Mesenchymal stem cell (in vitro differentiated cells and primary cell): ENCODE results near the gene METTL16.
"Not testable (repeated sequence)": the region's sequence is repeated elsewhere in the genome, so short reads cannot be mapped to it uniquely, and the experiment has no call there.

Experiments used
- DNase-seq: peaks from one replicate; pipeline ENCODE4 v3.0.0-alpha.2; 2013
- H2AFZ ChIP-seq: one replicate; pipeline ENCODE4 v1.6.1; 2013; ENCODE audit warnings: low read depth, mild to moderate bottlenecking, control low read depth, inconsistent platforms, low read length, moderate library complexity
- H2AK5ac ChIP-seq: 2 replicates; pipeline ENCODE4 v1.6.1; 2013; ENCODE audit warnings: low read length, moderate library complexity, mild to moderate bottlenecking, inconsistent platforms; ENCODE audit not compliant: severe bottlenecking
- H2BK120ac ChIP-seq: one replicate; pipeline ENCODE4 v1.6.1; 2013; ENCODE audit warnings: low read depth, mild to moderate bottlenecking, inconsistent platforms, low read length, moderate library complexity
- H2BK12ac ChIP-seq, 2 experiments: one replicate each; pipeline ENCODE4 v1.6.1; 2013; ENCODE audit warnings: inconsistent platforms in 2 of 2, low read length in 2 of 2, mild to moderate bottlenecking in 2 of 2, moderate library complexity in 2 of 2, control low read depth in 1 of 2
- H2BK15ac ChIP-seq: one replicate; pipeline ENCODE4 v1.6.1; 2013; ENCODE audit warnings: mild to moderate bottlenecking, low read depth, inconsistent platforms; ENCODE audit not compliant: poor library complexity, severe bottlenecking
- H2BK5ac ChIP-seq: 2 replicates; pipeline ENCODE4 v1.6.1; 2013; ENCODE audit warnings: low read depth, mild to moderate bottlenecking, low read length, control low read depth, inconsistent platforms; ENCODE audit not compliant: poor library complexity, severe bottlenecking
- H3K14ac ChIP-seq, 2 experiments: one replicate each; pipeline ENCODE4 v1.6.1; 2013; ENCODE audit warnings: inconsistent platforms in 2 of 2, low read length in 2 of 2, control low read depth in 1 of 2, mild to moderate bottlenecking in 1 of 2, moderate library complexity in 1 of 2
- H3K18ac ChIP-seq, 2 experiments: one replicate each; pipeline ENCODE4 v1.6.1; 2013; ENCODE audit warnings: inconsistent platforms in 2 of 2, low read length in 2 of 2, control low read depth in 1 of 2, low read depth in 1 of 2, mild to moderate bottlenecking in 1 of 2
- H3K23ac ChIP-seq, 2 experiments: one replicate each; pipeline ENCODE4 v1.6.1; 2013; ENCODE audit warnings: inconsistent platforms in 2 of 2, low read length in 2 of 2, mild to moderate bottlenecking in 2 of 2, moderate library complexity in 2 of 2, control low read depth in 1 of 2
- H3K27ac ChIP-seq: 2 replicates; pipeline ENCODE4 v1.5.1; 2013; ENCODE audit warnings: mild to moderate bottlenecking, moderate library complexity, low read length, control low read depth, inconsistent platforms; ENCODE audit not compliant: poor library complexity, severe bottlenecking
- H3K27me3 ChIP-seq, 2 experiments: 2 replicates each; pipeline versions ENCODE4 v1.6.1 to v1.7.0; 2013; ENCODE audit warnings: low read length in 2 of 2, mild to moderate bottlenecking in 2 of 2, moderate library complexity in 2 of 2, control low read depth in 1 of 2, inconsistent platforms in 1 of 2; ENCODE audit not compliant: control insufficient read depth in 1 of 2, insufficient read depth in 1 of 2
- H3K36me3 ChIP-seq, 2 experiments: 2 replicates each; pipeline versions ENCODE4 v1.6.1 to v1.7.0; 2013; ENCODE audit warnings: low read length in 2 of 2, control low read depth in 1 of 2, inconsistent platforms in 1 of 2, low read depth in 1 of 2, mild to moderate bottlenecking in 1 of 2; ENCODE audit not compliant: insufficient read depth in 2 of 2, control insufficient read depth in 1 of 2
- H3K4ac ChIP-seq, 2 experiments: one replicate each; pipeline ENCODE4 v1.6.1; 2013; ENCODE audit warnings: inconsistent platforms in 2 of 2, low read length in 2 of 2, mild to moderate bottlenecking in 2 of 2, moderate library complexity in 2 of 2, control low read depth in 1 of 2, low read depth in 1 of 2
- H3K4me1 ChIP-seq: 2 replicates; pipeline ENCODE4 v1.6.1; 2013; ENCODE audit warnings: low read depth, low read length, control low read depth; ENCODE audit not compliant: control insufficient read depth, insufficient read depth
- H3K4me2 ChIP-seq: 2 replicates; pipeline ENCODE4 v1.6.1; 2013; ENCODE audit warnings: low read length, mild to moderate bottlenecking, inconsistent platforms; ENCODE audit not compliant: poor library complexity, severe bottlenecking
- H3K4me3 ChIP-seq, 2 experiments: 2 replicates each; pipeline versions ENCODE4 v1.5.1 to v1.7.0; 2013; ENCODE audit warnings: low read length in 2 of 2, mild to moderate bottlenecking in 2 of 2, control low read depth in 1 of 2, low read depth in 1 of 2; ENCODE audit not compliant: insufficient read depth in 1 of 2
- H3K79me1 ChIP-seq: replicated peaks from 2 replicates; pipeline ENCODE4 v1.6.1; 2013; ENCODE audit warnings: mild to moderate bottlenecking, control low read depth, low read length, inconsistent platforms; ENCODE audit not compliant: poor library complexity, severe bottlenecking
- H3K9ac ChIP-seq: 2 replicates; pipeline ENCODE4 v1.7.0; 2013; ENCODE audit warnings: mild to moderate bottlenecking, low read length, moderate library complexity
- H3K9me3 ChIP-seq: 2 replicates; pipeline ENCODE4 v1.7.0; 2013; ENCODE audit warnings: mild to moderate bottlenecking, low read length; ENCODE audit not compliant: control insufficient read depth
- H4K8ac ChIP-seq: one replicate; pipeline ENCODE4 v1.6.1; 2013; ENCODE audit warnings: inconsistent platforms, mild to moderate bottlenecking, low read length, moderate library complexity
- H4K91ac ChIP-seq: one replicate; pipeline ENCODE4 v1.6.1; 2013; ENCODE audit warnings: mild to moderate bottlenecking, low read length, inconsistent platforms
- WGBS: methylation state at CpG from one replicate; pipeline ENCODE4 v1.1.7; 2013; ENCODE audit warnings: mixed read lengths; 5-methylcytosine and 5-hydroxymethylcytosine counted together

The METTL16 gene

DNA sequence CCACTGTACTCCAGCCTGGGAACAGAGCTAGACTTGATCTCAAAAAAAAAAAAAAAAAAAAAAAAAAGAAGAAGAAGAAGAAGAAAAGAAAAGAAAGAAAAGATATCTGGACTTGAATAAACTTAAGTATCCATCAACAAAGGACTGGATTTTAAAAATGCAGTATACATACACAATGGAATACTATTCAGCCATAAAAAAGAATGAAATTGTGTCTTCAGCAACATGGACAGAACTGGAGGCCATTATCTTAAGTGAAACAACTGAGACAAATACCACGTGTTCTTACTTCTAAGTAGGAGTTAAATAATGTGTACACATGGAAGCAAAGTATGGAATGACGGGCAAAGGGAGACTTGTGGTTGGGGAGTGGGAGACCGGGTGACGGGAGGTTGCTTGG is 70.8 kb downstream of the METTL16 start:
- Histone ChIP-seq H3K36me3 (peaks cover 27 to 30% of the 10 kb centered on the region in 2 experiments), H4K91ac (no peak overlapping the region), H3K4ac (no peak overlapping the region), H3K23ac (no peak overlapping the region), H3K18ac (no peak overlapping the region), H2AK5ac (no peak overlapping the region), H3K79me1 (peaks cover 10% of the 10 kb centered on the region), H2AFZ (no peak overlapping the region), H3K9me3 (no peaks in the 10 kb centered on the region), H2BK120ac (no peak overlapping the region), H3K27ac (no peak overlapping the region), H2BK15ac (no peak overlapping the region), H3K27me3 (no peaks in the 10 kb centered on the region), H3K4me1 (peaks cover 7% of the 10 kb centered on the region), H2BK12ac (no peak overlapping the region), H4K8ac (no peak overlapping the region), H3K9ac (no peak overlapping the region), H3K4me2 (no peak overlapping the region), H3K14ac (no peak overlapping the region), H2BK5ac (no peak overlapping the region), H3K4me3 (no peak overlapping the region)
- WGBS, result 100% methylated on average over 4 of the region's 4 CpGs
- no peak for DNase-seq

DNA sequence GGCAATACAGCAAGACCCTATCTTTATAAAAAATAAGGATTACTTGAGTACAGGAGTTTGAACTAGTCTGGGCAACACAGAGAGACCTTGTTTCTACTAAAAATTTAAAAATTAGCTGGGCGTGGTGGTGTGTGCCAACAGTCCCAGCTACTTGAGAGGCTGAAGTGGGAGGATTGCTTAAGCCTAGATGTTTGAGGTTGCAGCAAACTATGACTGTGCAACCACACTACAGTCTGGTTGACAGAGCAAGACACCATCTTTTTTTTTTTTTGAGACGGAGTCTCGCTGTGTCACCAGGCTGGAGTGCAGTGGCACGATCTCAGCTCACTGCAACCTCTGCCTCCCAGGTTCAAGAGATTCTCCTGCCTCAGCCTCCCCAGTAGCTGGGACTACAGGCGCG is 71.7 kb downstream of the METTL16 start:
- not testable (repeated sequence) for H2BK120ac ChIP-seq

DNA sequence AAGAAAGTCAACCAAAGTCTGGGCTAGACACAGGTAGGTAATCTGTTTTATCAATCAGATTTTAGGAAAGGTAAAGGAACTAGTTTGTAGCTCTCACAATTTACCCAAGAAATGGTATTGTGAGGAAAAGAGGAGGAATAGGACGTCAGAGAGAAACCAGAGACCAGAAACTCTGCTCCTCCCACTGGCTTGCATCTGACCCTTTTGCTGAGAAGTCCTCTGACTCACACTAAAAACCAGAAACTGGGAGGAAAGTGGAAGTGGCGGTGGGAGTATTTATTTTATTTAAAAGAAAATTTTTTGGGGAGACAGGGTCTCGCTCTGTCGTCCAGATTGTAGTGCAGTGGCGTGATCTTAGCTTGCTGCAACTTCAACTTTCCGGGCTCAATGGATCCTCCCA is 72.9 kb downstream of the METTL16 start:
- Histone ChIP-seq H3K27ac (no peak overlapping the region), H2BK120ac (no peak overlapping the region), H2BK15ac (no peak overlapping the region), H3K36me3 (peaks cover 33 to 37% of the 10 kb centered on the region in 2 experiments), H3K4me3 (no peak overlapping the region), H3K14ac (no peak overlapping the region), H3K4me2 (no peak overlapping the region), H4K91ac (no peak overlapping the region), H2AFZ (no peak overlapping the region), H2BK12ac (no peak overlapping the region), H3K9me3 (no peaks in the 10 kb centered on the region), H2BK5ac (no peak overlapping the region), H3K27me3 (no peaks in the 10 kb centered on the region), H3K4me1 (peaks cover 7% of the 10 kb centered on the region), H3K23ac (no peak overlapping the region), H3K18ac (no peak overlapping the region), H2AK5ac (no peak overlapping the region), H4K8ac (no peak overlapping the region), H3K4ac (no peak overlapping the region), H3K79me1 (peaks cover 22% of the 10 kb centered on the region), H3K9ac (no peak overlapping the region)
- peak; percentile 76 for DNase-seq
- 88% methylated on average over 5 of the region's 6 CpGs for WGBS

More for the DNA sequence above, 71.7 kb downstream of the METTL16 start:
- H3K27me3 ChIP-seq, H2BK5ac ChIP-seq, H2AFZ ChIP-seq, H4K8ac ChIP-seq, H3K4ac ChIP-seq, H3K14ac ChIP-seq, H2BK15ac ChIP-seq, H3K4me3 ChIP-seq, H3K4me2 ChIP-seq, H3K27ac ChIP-seq, H3K23ac ChIP-seq, H4K91ac ChIP-seq, H2AK5ac ChIP-seq, H3K4me1 ChIP-seq, H3K18ac ChIP-seq, H3K9me3 ChIP-seq, H2BK12ac ChIP-seq: not testable (repeated sequence)
- peak; percentile 81 for DNase-seq
- peaks cover 30 to 33% of the 10 kb centered on the region in 2 experiments for H3K36me3 ChIP-seq
- peaks cover 15% of the 10 kb centered on the region for H3K79me1 ChIP-seq
- peak overlapping the region; percentile 49 for H3K9ac ChIP-seq
- 96% methylated on average over 5 of the region's 6 CpGs for WGBS

DNA sequence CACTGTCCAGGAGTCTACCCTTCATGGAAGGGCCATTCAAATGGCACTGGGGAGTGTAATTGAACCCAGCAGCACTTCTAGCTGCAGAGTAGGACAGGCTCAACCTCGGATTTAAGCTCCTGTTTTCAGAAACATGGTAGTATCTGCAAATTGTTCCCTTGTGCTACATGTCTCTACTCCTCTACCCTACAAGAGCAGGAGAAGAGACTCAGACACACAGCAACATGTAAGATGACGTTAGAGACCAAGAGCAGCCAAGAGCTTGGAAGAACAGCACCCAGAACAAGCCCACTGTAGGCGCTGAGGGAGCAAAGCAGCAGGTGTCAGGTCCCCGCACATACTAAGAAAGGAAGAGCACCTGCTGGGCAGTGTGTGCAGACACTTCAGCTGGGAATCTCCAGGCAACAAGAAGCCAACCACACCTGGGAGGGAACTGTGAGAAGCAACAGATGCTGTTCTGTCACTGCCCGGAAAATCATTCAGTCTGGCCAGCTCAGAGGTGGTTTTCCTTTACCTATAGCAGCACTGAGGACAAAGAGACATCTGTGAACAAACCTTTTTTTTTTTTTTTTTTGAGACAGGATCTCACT is 75.3 kb downstream of the METTL16 start:
- no peak for DNase-seq
- 94% methylated on average over 5 of the region's 5 CpGs for WGBS
- no peak overlapping the region for H2BK5ac ChIP-seq

More for the DNA sequence above, 75.3 kb downstream of the METTL16 start:
- no peak overlapping the region for H3K4ac ChIP-seq
- no peak overlapping the region for H3K27ac ChIP-seq
- no peak overlapping the region for H3K18ac ChIP-seq
- no peak overlapping the region for H3K14ac ChIP-seq
- no peak overlapping the region for H2AK5ac ChIP-seq
- no peak overlapping the region for H4K91ac ChIP-seq
- no peaks in the 10 kb centered on the region for H3K9me3 ChIP-seq
- no peak overlapping the region for H3K4me2 ChIP-seq
- H2BK120ac ChIP-seq, result no peak overlapping the region
- no peak overlapping the region for H2BK15ac ChIP-seq
- H3K23ac ChIP-seq, result no peak overlapping the region
- H4K8ac ChIP-seq, result no peak overlapping the region
- no peak overlapping the region for H2AFZ ChIP-seq
- H3K4me1 ChIP-seq, result peaks cover 4% of the 10 kb centered on the region
- H3K36me3 ChIP-seq, result peaks cover 48 to 53% of the 10 kb centered on the region in 2 experiments
- H2BK12ac ChIP-seq, result no peak overlapping the region
- peak overlapping the region in 1 of 2 experiments; percentile 21 for H3K4me3 ChIP-seq
- H3K27me3 ChIP-seq, result no peaks in the 10 kb centered on the region
- H3K79me1 ChIP-seq, result peaks cover 33% of the 10 kb centered on the region
- no peak overlapping the region for H3K9ac ChIP-seq
